HG03175 (cell line): Measurements from ENCODE around the gene SPECC1.
"Not testable (repeated sequence)": the region's sequence is repeated elsewhere in the genome, so short reads cannot be mapped to it uniquely, and the experiment has no call there.

Source experiments
- ATAC-seq: cut with Tn5 transposase; IDR thresholded peaks from one replicate; pipeline ENCODE4 v1.9.1; 2021; ENCODE audit warnings: mild to moderate bottlenecking, moderate library complexity; ENCODE audit not compliant: unreplicated experiment

SPECC1 gene

GRCh38 chr17:20066253-20066652 is 57.1 kb downstream of the SPECC1 start:
- no peak for ATAC-seq

- no peak for ATAC-seq
Measured at GRCh38 chr17:20067711-20068110, 58.6 kb downstream of the SPECC1 start.

GRCh38 chr17:20068445-20068844 is 59.3 kb downstream of the SPECC1 start:
- ATAC-seq: no peak

- ATAC-seq: no peak
Measured at GRCh38 chr17:20071824-20072691, 62.9 kb downstream of the SPECC1 start.

- no peak for ATAC-seq
Measured at GRCh38 chr17:20072692-20072992, 63.5 kb downstream of the SPECC1 start.

GRCh38 chr17:20073055-20073979 is 64.2 kb downstream of the SPECC1 start:
- no peak for ATAC-seq

- no peak for ATAC-seq
Measured at GRCh38 chr17:20074001-20074400, 64.8 kb downstream of the SPECC1 start.

GRCh38 chr17:20074489-20074888 is 65.3 kb downstream of the SPECC1 start:
- no peak for ATAC-seq

- ATAC-seq: not testable (repeated sequence)
Measured at GRCh38 chr17:20076137-20076536, 67.0 kb downstream of the SPECC1 start.

- ATAC-seq: no peak
Measured at GRCh38 chr17:20077978-20078685, 69.0 kb downstream of the SPECC1 start.

- ATAC-seq: no peak
Measured at GRCh38 chr17:20080513-20080912, 71.4 kb downstream of the SPECC1 start.

GRCh38 chr17:20083156-20083859 is 74.1 kb downstream of the SPECC1 start:
- ATAC-seq: no peak

GRCh38 chr17:20084621-20085282 is 75.6 kb downstream of the SPECC1 start:
- no peak for ATAC-seq

GRCh38 chr17:20085283-20085845 is 76.2 kb downstream of the SPECC1 start:
- no peak for ATAC-seq

- no peak for ATAC-seq
Measured at GRCh38 chr17:20086416-20087076, 77.4 kb downstream of the SPECC1 start.

GRCh38 chr17:20087538-20088250 is 78.5 kb downstream of the SPECC1 start:
- ATAC-seq: no peak

- no peak for ATAC-seq
Measured at GRCh38 chr17:20089756-20090547, 80.8 kb downstream of the SPECC1 start.
